Transverse colon (tissue), 4 donors: ENCODE measurements around the gene LDLRAD4. TPM values are rescaled to one million over a fixed set of nuclear protein-coding genes. Genes with fewer than 3 reads are reported as not detected.

Experiments
- DNase-seq: peaks from one replicate; pipeline ENCODE4 v3.0.0-alpha.2; 2019
- H3K27ac ChIP-seq, 4 donors: fragments of 200-600 bp; sonication (generic); 2 replicates each; pipeline ENCODE4 v1.5.1; 2016 to 2018; ENCODE audit warnings: inconsistent platforms in 4 of 4
- H3K27me3 ChIP-seq: fragments of 200-600 bp; sonication (generic); 2 replicates; pipeline ENCODE4 v1.5.1; 2017; ENCODE audit warnings: inconsistent platforms
- H3K36me3 ChIP-seq, 4 donors: fragments of 200-600 bp; sonication (generic); 2 replicates each; pipeline ENCODE4 v1.5.1; 2017 to 2019; ENCODE audit warnings: inconsistent platforms in 4 of 4
- H3K4me1 ChIP-seq, 4 donors: fragments of 200-600 bp; sonication (generic); 2 replicates each; pipeline ENCODE4 v1.5.1; 2017 to 2020; ENCODE audit warnings: inconsistent platforms in 4 of 4
- H3K4me3 ChIP-seq, 4 donors: fragments of 200-600 bp; sonication (generic); 1 replicate in 1 of 4; 2 replicates in 3 of 4; pipeline versions ENCODE4 v1.5.1 to v1.6.1; 2017 to 2019; ENCODE audit warnings: inconsistent platforms in 4 of 4
- H3K9me3 ChIP-seq, 2 donors: fragments of 200-600 bp; sonication (generic); 2 replicates each; pipeline ENCODE4 v1.5.1; 2017 to 2019; ENCODE audit warnings: inconsistent platforms in 2 of 2
- CTCF ChIP-seq, 5 experiments: fragments of 200-600 bp in 3 of 5; fragments of 450-650 bp in 2 of 5; sonication (generic) in 3 of 5; IDR thresholded peaks; 1 replicate in 2 of 5; 2 replicates in 3 of 5; pipeline ENCODE4 v1.5.1; 2016 to 2017; ENCODE audit warnings: antibody characterized with exemption in 5 of 5, inconsistent platforms in 3 of 5, mild to moderate bottlenecking in 2 of 5, moderate library complexity in 1 of 5
- EP300 ChIP-seq: sonication (generic); formaldehyde crosslinking; IDR thresholded peaks from one replicate; pipeline ENCODE4 v1.6.1; 2017; ENCODE audit warnings: antibody characterized with exemption, low read depth
- POLR2A ChIP-seq: fragments of 450-650 bp; IDR thresholded peaks from one replicate; pipeline ENCODE4 v1.6.1; 2016; ENCODE audit warnings: antibody characterized with exemption, mild to moderate bottlenecking, moderate library complexity
- POLR2AphosphoS5 ChIP-seq, 3 donors: sonication (generic); formaldehyde crosslinking; IDR thresholded peaks; one replicate each; pipeline ENCODE4 v1.6.1; 2016; ENCODE audit warnings: antibody characterized with exemption in 3 of 3
- WGBS, 2 donors: methylation state at CpG; one replicate each; pipeline ENCODE4 v1.1.5; 2018; ENCODE audit warnings: low coverage in 1 of 2; 5-methylcytosine and 5-hydroxymethylcytosine counted together
- in situ Hi-C, 4 donors: fragments of 200-750 bp; cut with MboI; loops; one replicate each; pipeline versions ENCODE4 v1.15.0 to v1.15.1; 2017; ENCODE audit warnings: low sequenced_read_pairs in 3 of 4, low pct_ligation_motif_present in 1 of 4, low pct_unique_long_range_greater_than_20kb in 1 of 4
- intact Hi-C: fragments of 100-400 bp; cut with DNase I; formaldehyde crosslinking; loops from one replicate; pipeline ENCODE4 v1.15.1; 2023; ENCODE audit warnings: low total_unique reads
- total RNA-seq, 4 donors: library from RNA; depleted of rRNA; stranded (reverse); fragments of >200 nt; gene quantifications; one replicate each; pipeline ENCODE4 v1.1.0, GENCODE V29; 2016

LDLRAD4 gene
- total RNA-seq, 4 donors from 2014 or later = 34.8 to 277 (median 60.6) TPM

GRCh38 chr18:13199169-13199568, 19.4 kb upstream of the LDLRAD4 start:
- DNase-seq = no peak
- no peak overlapping the region for H3K27ac ChIP-seq
- H3K27me3 ChIP-seq = no peaks in the 10 kb centered on the region
- intact Hi-C loops = no loop called here
- H3K36me3 ChIP-seq = no peaks in the 10 kb centered on the region
- H3K4me3 ChIP-seq = no peak overlapping the region
- TF ChIP-seq POLR2AphosphoS5 (IDR thresholded peaks at IDR 0.05) = no peak
- H3K4me1 ChIP-seq = no peaks in the 10 kb centered on the region
- in situ Hi-C loops = no loop called here
- H3K9me3 ChIP-seq = peaks cover 13 to 17% of the 10 kb centered on the region in 2 donors
- 67 to 73% methylated on average over 2 to 3 of the region's 3 CpGs for WGBS, 2 donors

GRCh38 chr18:13201292-13201691, 17.3 kb upstream of the LDLRAD4 start:
- in situ Hi-C loops = loop anchor here in 3 of 4 donors (25.0 kb wide), 2 partner anchors 336 to 436 kb away; no protein-coding TSS in a partner anchor
- TF ChIP-seq EP300 (no peak), POLR2AphosphoS5 (IDR thresholded peaks at IDR 0.05) (no peak), POLR2A (no peak), CTCF (IDR thresholded peaks at IDR 0.05) (no peak)
- no peaks in the 10 kb centered on the region for H3K4me1 ChIP-seq

GRCh38 chr18:13202571-13202970, 16.0 kb upstream of the LDLRAD4 start:
- in situ Hi-C loops = loop anchor here in 3 of 4 donors (25.0 kb wide), 2 partner anchors 335 to 435 kb away; no protein-coding TSS in a partner anchor
- Histone ChIP-seq H3K27ac (no peak overlapping the region), H3K27me3 (no peaks in the 10 kb centered on the region), H3K4me3 (no peak overlapping the region), H3K4me1 (no peaks in the 10 kb centered on the region), H3K9me3 (peaks cover 13 to 17% of the 10 kb centered on the region in 2 donors), H3K36me3 (no peaks in the 10 kb centered on the region)
- TF ChIP-seq POLR2A = no peak
- peak in 2 of 5 experiments; percentile 11 to 18 for TF ChIP-seq CTCF (IDR thresholded peaks at IDR 0.05)
- intact Hi-C loops = no loop called here
- no peak for DNase-seq
- WGBS, 2 donors = 55 to 68% methylated on average over 3 to 8 of the region's 8 CpGs

More at GRCh38 chr18:13201292-13201691, 17.3 kb upstream of the LDLRAD4 start:
- Histone ChIP-seq H3K4me3 (no peak overlapping the region), H3K27ac (no peak overlapping the region), H3K9me3 (peaks cover 13 to 17% of the 10 kb centered on the region in 2 donors), H3K36me3 (no peaks in the 10 kb centered on the region), H3K27me3 (no peaks in the 10 kb centered on the region)
- intact Hi-C loops = no loop called here
- 77 to 94% methylated on average over 2 to 3 of the region's 3 CpGs for WGBS, 2 donors
- DNase-seq = no peak

GRCh38 chr18:13206301-13206700, 12.3 kb upstream of the LDLRAD4 start:
- in situ Hi-C loops = loop anchor here in 3 of 4 donors (25.0 kb wide), 2 partner anchors 331 to 431 kb away; no protein-coding TSS in a partner anchor
- WGBS, 2 donors = 66 to 88% methylated on average over 2 to 6 of the region's 6 CpGs
- no peaks in the 10 kb centered on the region for H3K9me3 ChIP-seq

More at GRCh38 chr18:13206301-13206700, 12.3 kb upstream of the LDLRAD4 start:
- no peak overlapping the region for H3K27ac ChIP-seq
- no peak for DNase-seq
- intact Hi-C loops = no loop called here
- TF ChIP-seq POLR2A = no peak
- TF ChIP-seq EP300 = no peak
- TF ChIP-seq POLR2AphosphoS5 (IDR thresholded peaks at IDR 0.05) = no peak
- no peak for TF ChIP-seq CTCF (IDR thresholded peaks at IDR 0.05)
- H3K4me3 ChIP-seq = no peak overlapping the region
- H3K36me3 ChIP-seq = no peaks in the 10 kb centered on the region
- no peaks in the 10 kb centered on the region for H3K4me1 ChIP-seq
- H3K27me3 ChIP-seq = no peaks in the 10 kb centered on the region
